GM06990 (cell line): ENCODE results near the gene AFF3.

Source experiments
- DNase-seq: peaks from one replicate; pipeline ENCODE4 v3.0.0-alpha.2; 2011; ENCODE audit not compliant: insufficient read length; ENCODE audit errors: extremely low read depth
- H3K27me3 ChIP-seq: replicated peaks from 2 replicates; pipeline ENCODE4 v1.6.0; 2011; ENCODE audit warnings: low read length; ENCODE audit not compliant: control insufficient read depth, insufficient read depth
- H3K36me3 ChIP-seq: 2 replicates; pipeline ENCODE4 v1.5.1; 2011; ENCODE audit warnings: low read length; ENCODE audit not compliant: control insufficient read depth, insufficient read depth
- H3K4me3 ChIP-seq: replicated peaks from 2 replicates; pipeline ENCODE4 v1.5.1; 2011; ENCODE audit warnings: low read depth, mild to moderate bottlenecking, control low read depth, low read length
- CTCF ChIP-seq: IDR thresholded peaks from 2 replicates; pipeline ENCODE4 v1.5.1; 2011; ENCODE audit warnings: low read length, control low read depth, mild to moderate bottlenecking, inconsistent platforms; ENCODE audit not compliant: insufficient read depth, poor library complexity, severe bottlenecking

The AFF3 gene

GRCh38 chr2:99643787-99644418, 498.5 kb downstream of the AFF3 start:
- no peak for DNase-seq
- Histone ChIP-seq H3K4me3 (no peak overlapping the region), H3K27me3 (no peaks in the 10 kb centered on the region), H3K36me3 (no peaks in the 10 kb centered on the region)
- TF ChIP-seq CTCF: no peak

- H3K36me3 ChIP-seq: no peaks in the 10 kb centered on the region
- H3K27me3 ChIP-seq: no peaks in the 10 kb centered on the region
- no peak for TF ChIP-seq CTCF
- DNase-seq: no peak
- H3K4me3 ChIP-seq: no peak overlapping the region
These were observed 500.4 kb downstream of the AFF3 start for GRCh38 chr2:99641999-99642398.

- no peak for TF ChIP-seq CTCF
- no peak for DNase-seq
These were observed 501.7 kb downstream of the AFF3 start for GRCh38 chr2:99640635-99641151.

GRCh38 chr2:99638791-99639190, 503.6 kb downstream of the AFF3 start:
- no peak for TF ChIP-seq CTCF
- DNase-seq: no peak
- H3K27me3 ChIP-seq: no peaks in the 10 kb centered on the region

More at GRCh38 chr2:99640635-99641151, 501.7 kb downstream of the AFF3 start:
- H3K4me3 ChIP-seq: no peak overlapping the region
- no peaks in the 10 kb centered on the region for H3K36me3 ChIP-seq
- no peaks in the 10 kb centered on the region for H3K27me3 ChIP-seq

GRCh38 chr2:99637159-99637697, 505.2 kb downstream of the AFF3 start:
- DNase-seq: no peak
- H3K36me3 ChIP-seq: no peaks in the 10 kb centered on the region
- H3K27me3 ChIP-seq: no peaks in the 10 kb centered on the region
- no peak for TF ChIP-seq CTCF
- H3K4me3 ChIP-seq: no peak overlapping the region

More at GRCh38 chr2:99638791-99639190, 503.6 kb downstream of the AFF3 start:
- H3K4me3 ChIP-seq: no peak overlapping the region
- no peaks in the 10 kb centered on the region for H3K36me3 ChIP-seq
